HEK293T (cell line): ENCODE data around the gene PPFIA3.

ENCODE experiments used
- TARDBP ChIP-seq: fragments of 450-650 bp; IDR thresholded peaks from 2 replicates; pipeline ENCODE4 v1.6.1; 2016
- ZNF384 ChIP-seq: fragments of 450-650 bp; IDR thresholded peaks from 2 replicates; pipeline ENCODE4 v1.6.1; 2016

DNA sequence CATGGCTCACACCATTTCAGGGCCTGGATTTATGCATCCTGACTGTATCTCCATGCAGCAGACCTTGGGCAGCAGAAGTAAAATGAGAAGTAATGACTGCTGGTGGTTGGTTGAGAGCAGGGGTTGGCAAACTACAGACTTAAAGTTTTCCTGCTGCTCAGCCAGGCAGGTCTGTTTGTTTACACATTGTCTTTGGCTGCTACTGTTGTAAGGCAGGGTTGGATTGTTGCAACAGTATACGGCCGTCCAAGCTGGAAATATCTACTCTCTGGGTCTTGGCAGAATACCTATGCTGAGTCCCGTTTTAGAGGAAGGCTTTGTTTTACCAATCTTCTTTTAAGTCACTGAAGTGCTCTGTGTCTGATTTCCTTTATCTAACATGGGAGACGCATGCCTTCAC is 20.5 kb upstream of the PPFIA3 start:
- TF ChIP-seq TARDBP: no peak
- TF ChIP-seq ZNF384: no peak
